Activated naive CD4-positive, alpha-beta T cell treated with anti-CD3 and anti-CD28 coated beads for 36 hours (primary cell): ENCODE data around the gene SLC10A1. TPM values are rescaled to one million over a fixed set of nuclear protein-coding genes. Genes with fewer than 3 reads are reported as not detected.

Source experiments
- CTCF ChIA-PET: fragments of 350-600 bp; sonication (Branson Sonifier 250); formaldehyde crosslinking; loops from one replicate; lab custom pipeline; 2021; ENCODE audit warnings: antibody characterized with exemption; lab: Charles Lee
- DNase-seq: peaks from one replicate; pipeline ENCODE4 v3.0.0-alpha.2; 2020
- H3K27ac Mint-ChIP-seq: one replicate; pipeline ENCODE4 v1.8.0; 2021; ENCODE audit warnings: mild to moderate bottlenecking, mixed read lengths
- H3K27me3 Mint-ChIP-seq: one replicate; pipeline ENCODE4 v1.8.0; 2021; ENCODE audit warnings: low read depth, mixed read lengths
- H3K36me3 Mint-ChIP-seq: one replicate; pipeline ENCODE4 v1.8.0; 2021; ENCODE audit warnings: low read depth, mixed read lengths
- H3K4me1 Mint-ChIP-seq: one replicate; pipeline ENCODE4 v1.8.0; 2021; ENCODE audit warnings: low read depth, mixed read lengths
- H3K4me3 Mint-ChIP-seq: one replicate; pipeline ENCODE4 v1.8.0; 2021; ENCODE audit warnings: mild to moderate bottlenecking, moderate library complexity, mixed read lengths
- H3K9me3 Mint-ChIP-seq: one replicate; pipeline ENCODE4 v1.8.0; 2021; ENCODE audit warnings: mixed read lengths
- intact Hi-C: fragments of 100-400 bp; cut with micrococcal nuclease; formaldehyde crosslinking; loops from one replicate; pipeline ENCODE4 v1.15.1; 2023
- total RNA-seq, 2 experiments: library from RNA; stranded (reverse); gene quantifications; one replicate each; pipeline ENCODE4 v1.2.3, GENCODE V29; 2021

The SLC10A1 gene
- total RNA-seq = not detected

DNA sequence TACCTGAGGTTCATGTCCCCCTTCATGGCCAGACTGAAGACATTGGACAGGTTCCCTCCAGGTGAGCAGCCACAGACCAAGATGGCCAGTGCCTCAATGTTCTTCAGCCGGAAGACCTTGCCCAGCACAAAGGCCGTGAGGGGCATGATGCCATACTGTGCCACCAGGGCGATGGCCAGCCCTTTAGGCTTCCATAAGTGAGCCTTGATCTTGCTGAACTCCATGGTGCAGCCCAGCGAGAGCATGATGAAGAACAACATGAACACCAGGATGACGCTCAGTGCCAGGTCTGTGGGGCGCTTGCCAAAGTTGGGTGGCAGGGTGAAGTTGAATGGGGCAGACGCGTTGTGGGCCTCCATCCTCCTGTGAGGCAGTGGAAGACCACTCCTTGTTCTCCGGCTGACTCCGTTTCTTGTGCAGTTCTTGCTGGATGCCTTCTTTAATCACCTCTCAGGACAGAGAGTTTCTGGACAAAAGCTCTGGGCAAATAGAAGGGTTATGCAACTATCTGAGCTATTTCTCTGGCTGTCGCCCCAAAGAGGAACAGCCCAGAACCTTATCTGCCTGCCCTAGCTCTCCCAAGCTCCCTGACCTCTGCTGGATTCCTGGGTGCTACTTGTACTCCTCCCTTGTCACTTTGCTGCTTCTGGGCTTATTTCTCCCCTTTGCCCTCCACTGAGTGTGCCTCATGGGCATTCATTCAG lies at the start of gene SLC10A1:
TSS of gene SLC10A1 (minus strand) at position 445 of the 704 bp plus-strand sequence. CDS start at position 359, 86 bp downstream.
- Mint-ChIP-seq H3K36me3 (no peaks in the 10 kb centered on the region), H3K27ac (no peak within 1 kb of the TSS), H3K4me3 (no peak within 1 kb of the TSS), H3K9me3 (no peaks in the 10 kb centered on the region), H3K4me1 (no peaks in the 10 kb centered on the region), H3K27me3 (peaks cover 2% of the 10 kb centered on the region)
- intact Hi-C loops = no loop called here
- DNase-seq = no peak
- CTCF ChIA-PET = no interaction called here

DNA sequence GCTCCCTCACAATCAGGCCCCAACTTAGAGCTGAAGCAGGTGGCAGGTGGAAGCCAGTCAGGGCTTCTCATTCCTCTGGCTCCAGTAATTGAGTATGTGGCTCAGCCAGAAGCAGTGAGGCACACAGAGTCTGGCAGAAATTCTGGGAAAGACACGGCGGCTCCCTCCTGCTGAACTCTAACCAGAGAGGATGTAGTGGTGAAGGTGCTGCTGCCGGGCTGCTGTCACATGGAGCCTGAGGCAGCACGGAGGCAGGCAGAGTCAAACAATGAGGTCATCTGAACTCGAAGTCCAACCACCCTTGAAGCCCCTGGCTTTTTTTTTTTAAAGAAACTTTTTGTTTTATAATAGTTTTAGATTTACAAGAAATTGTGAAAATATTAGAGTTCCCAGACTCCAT lies 48.7 kb upstream of the SLC10A1 start:
- Mint-ChIP-seq H3K27ac (no peak overlapping the region), H3K27me3 (peaks cover 4% of the 10 kb centered on the region), H3K9me3 (no peaks in the 10 kb centered on the region), H3K4me3 (no peak overlapping the region), H3K4me1 (no peaks in the 10 kb centered on the region), H3K36me3 (no peaks in the 10 kb centered on the region)
- CTCF ChIA-PET = no interaction called here
- intact Hi-C loops = no loop called here
- no peak for DNase-seq

DNA sequence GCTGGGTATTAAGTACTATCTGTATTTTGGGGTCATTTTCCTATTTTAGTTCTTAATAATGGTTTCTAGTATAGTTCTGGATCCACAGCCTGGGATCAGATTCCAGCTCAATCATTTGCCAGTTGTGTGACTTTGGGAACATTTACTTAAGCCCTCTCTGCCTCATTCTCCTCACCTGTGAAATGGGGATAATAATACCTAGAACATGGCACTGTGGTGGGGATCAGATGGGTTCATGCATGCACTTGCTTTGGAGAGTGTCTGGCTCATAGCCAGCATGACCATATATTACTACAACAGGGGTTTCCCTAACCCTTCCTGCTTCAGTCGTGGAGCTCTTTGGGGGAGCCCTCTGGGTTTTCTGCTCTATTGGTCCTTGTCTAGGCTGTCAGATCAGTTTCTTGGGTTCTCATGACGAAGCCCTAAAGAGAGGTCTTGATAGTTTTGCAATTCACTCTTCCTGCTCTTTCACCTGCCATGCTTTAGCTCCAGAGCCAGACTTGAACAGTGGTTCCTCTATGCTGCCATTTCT lies 48.1 kb upstream of the SLC10A1 start:
- H3K9me3 Mint-ChIP-seq = no peaks in the 10 kb centered on the region
- CTCF ChIA-PET = no interaction called here
- no peaks in the 10 kb centered on the region for H3K36me3 Mint-ChIP-seq
- peaks cover 4% of the 10 kb centered on the region for H3K27me3 Mint-ChIP-seq
- no peak for DNase-seq
- H3K27ac Mint-ChIP-seq = no peak overlapping the region
- H3K4me1 Mint-ChIP-seq = no peaks in the 10 kb centered on the region
- intact Hi-C loops = no loop called here
- H3K4me3 Mint-ChIP-seq = no peak overlapping the region

DNA sequence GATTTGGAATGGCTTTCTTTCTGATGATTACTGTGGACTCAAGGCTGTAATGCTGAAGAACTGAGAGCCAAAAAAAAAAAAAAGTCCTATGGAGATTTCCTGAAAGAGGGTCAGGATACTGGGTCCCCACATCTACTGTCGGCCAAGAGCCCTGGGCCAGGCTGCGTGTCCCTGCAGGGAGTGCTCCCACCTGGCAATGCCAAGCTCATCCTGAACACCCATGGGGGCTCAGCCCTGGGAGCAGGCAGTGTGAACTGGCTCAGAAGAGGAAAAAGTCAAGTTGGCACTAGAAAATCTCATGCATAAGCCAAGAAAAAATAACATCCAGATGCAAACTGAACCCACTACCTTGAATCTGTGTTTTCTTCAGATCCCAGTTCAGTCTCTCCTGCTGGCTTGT lies 47.1 kb upstream of the SLC10A1 start:
- Mint-ChIP-seq H3K4me3 (no peak overlapping the region), H3K27ac (no peak overlapping the region), H3K9me3 (no peaks in the 10 kb centered on the region), H3K36me3 (no peaks in the 10 kb centered on the region), H3K4me1 (no peaks in the 10 kb centered on the region), H3K27me3 (peaks cover 4% of the 10 kb centered on the region)
- no peak for DNase-seq
- intact Hi-C loops = no loop called here
- CTCF ChIA-PET = no interaction called here

DNA sequence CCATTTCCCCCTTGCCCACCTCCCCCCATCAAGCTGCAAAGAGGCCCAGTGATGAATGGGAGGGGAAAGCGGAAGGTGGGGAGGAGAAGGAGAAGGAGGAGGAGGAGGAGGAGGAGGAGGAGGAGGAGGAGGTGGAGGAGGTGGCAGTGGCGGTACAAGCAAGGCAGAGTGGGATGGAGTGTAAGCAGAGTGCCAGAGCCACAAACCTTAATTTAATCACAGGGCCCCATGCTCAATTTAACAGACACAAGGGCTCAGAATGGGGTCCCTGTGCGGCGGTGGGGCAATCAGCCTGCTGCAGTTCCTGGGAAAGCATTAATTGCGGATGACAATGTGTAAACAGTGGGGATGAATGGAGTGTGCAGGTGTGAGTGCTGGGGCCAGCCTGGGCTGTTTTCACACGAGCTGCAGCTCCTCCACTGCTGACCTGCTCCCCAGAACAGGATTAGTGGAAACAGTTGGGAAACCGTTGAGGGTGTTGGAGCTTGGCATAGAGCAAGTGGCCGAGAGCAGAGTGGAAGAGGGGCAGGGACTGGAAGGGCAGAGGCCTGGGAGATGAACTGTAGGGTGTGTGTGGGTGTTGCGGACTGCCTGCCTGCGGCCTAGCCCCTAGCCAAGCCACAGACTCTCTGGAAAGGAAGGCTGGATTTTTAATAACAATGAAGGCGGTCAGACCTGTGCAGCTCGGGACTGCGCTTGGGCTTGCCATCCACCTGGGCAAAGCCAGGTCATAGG lies 45.8 kb upstream of the SLC10A1 start:
- H3K27ac Mint-ChIP-seq = no peak overlapping the region
- CTCF ChIA-PET = interaction anchor here (0.5 kb wide), 1 partner anchor 41 kb away, joined by 3 read pairs; no protein-coding TSS in a partner anchor
- no peaks in the 10 kb centered on the region for H3K27me3 Mint-ChIP-seq
- no peak for DNase-seq
- H3K4me1 Mint-ChIP-seq = no peaks in the 10 kb centered on the region
- no peak overlapping the region for H3K4me3 Mint-ChIP-seq
- intact Hi-C loops = no loop called here
- H3K9me3 Mint-ChIP-seq = no peaks in the 10 kb centered on the region
- H3K36me3 Mint-ChIP-seq = no peaks in the 10 kb centered on the region

DNA sequence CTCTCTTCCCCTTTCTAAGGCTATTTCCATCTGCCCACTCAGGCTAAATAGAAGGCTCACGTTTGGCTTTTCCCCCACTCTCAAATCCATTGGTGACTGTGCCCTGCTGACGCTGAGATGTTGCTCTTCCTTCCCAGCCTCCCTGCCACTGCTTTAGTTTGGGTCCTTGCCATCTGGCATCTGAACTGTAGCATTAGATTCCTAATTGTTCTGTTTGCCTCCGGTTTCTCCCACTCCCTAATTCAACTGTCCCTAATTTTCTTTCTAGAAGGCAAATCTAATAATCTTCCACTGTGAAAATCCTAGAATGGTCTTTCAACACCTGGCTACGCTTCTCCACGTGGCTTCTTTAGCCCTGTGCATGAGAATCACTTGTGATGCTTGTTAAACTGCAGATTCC lies 44.6 kb upstream of the SLC10A1 start:
- Mint-ChIP-seq H3K27ac (no peak overlapping the region), H3K9me3 (no peaks in the 10 kb centered on the region), H3K4me3 (no peak overlapping the region), H3K36me3 (no peaks in the 10 kb centered on the region), H3K4me1 (no peaks in the 10 kb centered on the region), H3K27me3 (no peaks in the 10 kb centered on the region)
- CTCF ChIA-PET = no interaction called here
- no peak for DNase-seq
- intact Hi-C loops = no loop called here

DNA sequence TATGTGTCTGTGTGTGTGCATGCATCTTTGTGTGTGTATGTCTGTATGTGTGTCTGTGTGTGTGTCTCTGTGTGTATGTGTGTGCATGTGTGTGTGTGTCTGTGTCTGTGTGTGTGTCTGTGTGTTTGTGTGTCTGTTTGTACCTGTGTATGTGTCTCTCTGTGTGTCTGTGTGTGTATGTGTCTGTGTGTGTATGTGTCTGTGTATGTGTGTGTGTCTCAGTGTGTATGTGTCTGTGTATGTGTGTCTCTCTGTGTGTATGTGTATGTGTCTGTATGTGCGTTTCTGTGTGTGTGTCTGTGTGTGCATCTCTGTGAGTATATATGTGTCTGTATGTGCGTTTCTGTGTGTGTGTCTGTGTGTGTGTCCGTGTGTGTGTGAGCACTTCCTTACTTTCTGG lies 42.6 kb upstream of the SLC10A1 start:
- intact Hi-C loops = no loop called here
- CTCF ChIA-PET = interaction anchor here (0.9 kb wide), 1 partner anchor 189 kb away, joined by 4 read pairs; no protein-coding TSS in a partner anchor
- H3K36me3 Mint-ChIP-seq = no peaks in the 10 kb centered on the region
- H3K9me3 Mint-ChIP-seq = no peaks in the 10 kb centered on the region
- peaks cover 2% of the 10 kb centered on the region for H3K27me3 Mint-ChIP-seq
- DNase-seq = no peak
- no peak overlapping the region for H3K27ac Mint-ChIP-seq
- no peaks in the 10 kb centered on the region for H3K4me1 Mint-ChIP-seq
- H3K4me3 Mint-ChIP-seq = no peak overlapping the region

DNA sequence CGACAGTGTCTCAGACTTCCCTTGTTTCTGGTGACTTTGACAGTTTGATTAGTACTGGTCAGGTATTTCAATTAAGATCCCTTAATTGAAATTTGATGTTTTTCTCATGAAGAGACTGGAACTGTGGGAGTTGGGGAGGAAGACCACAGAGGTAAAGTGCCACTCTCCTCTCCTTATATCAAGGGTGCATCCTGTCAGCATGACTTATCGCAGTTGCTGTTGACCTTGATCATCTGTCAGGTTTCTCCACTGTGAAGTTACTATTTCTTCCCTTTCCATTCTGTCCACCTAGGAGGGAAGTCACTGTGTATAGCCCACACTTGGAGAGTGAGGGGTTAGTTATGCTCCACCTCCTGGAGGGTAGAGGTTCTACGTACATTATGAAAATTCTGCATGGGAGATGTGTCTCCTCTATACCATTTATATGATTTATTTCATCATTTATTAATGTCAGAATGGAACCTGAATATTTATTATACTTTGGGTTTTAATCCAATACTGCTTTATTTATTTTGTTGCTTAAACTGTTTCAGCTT lies 41.9 kb upstream of the SLC10A1 start:
- no peaks in the 10 kb centered on the region for H3K4me1 Mint-ChIP-seq
- no peak overlapping the region for H3K4me3 Mint-ChIP-seq
- no peak for DNase-seq
- no peaks in the 10 kb centered on the region for H3K9me3 Mint-ChIP-seq
- H3K36me3 Mint-ChIP-seq = no peaks in the 10 kb centered on the region
- no peak overlapping the region for H3K27ac Mint-ChIP-seq
- CTCF ChIA-PET = no interaction called here
- H3K27me3 Mint-ChIP-seq = peaks cover 2% of the 10 kb centered on the region
- intact Hi-C loops = no loop called here

DNA sequence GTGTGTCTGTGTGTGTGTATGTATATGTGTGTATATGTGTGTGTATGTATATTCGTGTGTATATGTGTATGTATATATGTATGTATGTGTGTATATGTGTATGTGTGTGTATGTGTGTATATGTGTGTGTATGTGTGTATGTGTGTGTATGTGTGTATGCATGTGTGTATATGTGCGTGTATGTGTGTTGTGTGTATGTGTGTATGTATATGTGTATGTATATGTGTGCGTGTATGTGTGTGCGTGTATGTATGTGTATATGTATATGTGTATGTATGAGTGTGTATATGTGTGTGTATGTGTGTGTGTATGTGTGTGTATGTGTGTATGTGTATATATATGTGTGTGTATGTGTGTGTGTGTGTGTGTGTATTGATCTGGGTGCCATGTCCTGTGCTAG lies 31.8 kb upstream of the SLC10A1 start:
- no peaks in the 10 kb centered on the region for H3K36me3 Mint-ChIP-seq
- intact Hi-C loops = no loop called here
- H3K27ac Mint-ChIP-seq = no peak overlapping the region
- no peak overlapping the region for H3K4me3 Mint-ChIP-seq
- DNase-seq = no peak
- CTCF ChIA-PET = no interaction called here
- H3K9me3 Mint-ChIP-seq = no peaks in the 10 kb centered on the region
- peaks cover 2% of the 10 kb centered on the region for H3K27me3 Mint-ChIP-seq
- peaks cover 4% of the 10 kb centered on the region for H3K4me1 Mint-ChIP-seq

DNA sequence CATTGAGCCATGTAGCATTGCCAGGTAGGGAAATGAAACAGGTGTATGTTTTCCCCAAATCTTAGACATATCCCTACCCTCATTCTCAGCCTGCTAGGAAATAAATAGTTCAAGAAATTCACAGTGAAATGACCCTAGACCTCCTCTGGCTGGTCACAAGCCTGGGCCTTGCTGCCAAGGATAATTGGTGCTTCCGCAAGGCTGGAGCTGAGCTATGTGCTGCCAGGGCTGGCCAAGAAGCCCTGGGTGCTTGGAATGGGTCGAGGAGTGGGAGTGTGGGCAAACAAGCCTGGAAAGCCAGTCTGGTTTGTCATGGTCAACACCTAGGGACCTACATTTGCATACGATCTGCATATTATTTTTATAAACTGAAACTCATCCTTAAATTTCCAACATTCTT lies 31.3 kb upstream of the SLC10A1 start:
- Mint-ChIP-seq H3K4me1 (peaks cover 4% of the 10 kb centered on the region), H3K27me3 (peaks cover 2% of the 10 kb centered on the region), H3K27ac (no peak overlapping the region), H3K4me3 (no peak overlapping the region), H3K36me3 (no peaks in the 10 kb centered on the region), H3K9me3 (no peaks in the 10 kb centered on the region)
- no peak for DNase-seq
- CTCF ChIA-PET = no interaction called here
- intact Hi-C loops = no loop called here

DNA sequence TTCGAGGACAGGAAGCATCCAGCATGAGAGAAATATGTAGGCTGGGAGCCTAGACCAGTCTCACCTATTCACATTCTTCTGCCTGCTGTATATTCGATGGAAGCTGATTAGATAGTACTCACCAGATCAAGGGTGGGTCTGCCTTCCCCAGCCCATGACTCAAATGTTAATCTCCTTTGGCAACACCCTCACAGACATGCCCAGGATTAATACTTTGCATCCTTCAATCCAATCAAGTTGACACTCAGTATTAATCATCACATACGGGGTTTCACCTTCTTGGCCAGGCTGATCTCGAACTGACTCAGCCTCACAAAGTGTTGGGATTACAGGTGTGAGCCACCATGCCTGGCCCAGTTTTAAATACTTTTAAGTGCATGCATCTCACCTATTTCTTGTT lies 30.5 kb upstream of the SLC10A1 start:
- Mint-ChIP-seq H3K4me3 (no peak overlapping the region), H3K27me3 (peaks cover 2% of the 10 kb centered on the region), H3K4me1 (peaks cover 4% of the 10 kb centered on the region), H3K9me3 (no peaks in the 10 kb centered on the region), H3K36me3 (no peaks in the 10 kb centered on the region), H3K27ac (no peak overlapping the region)
- CTCF ChIA-PET = no interaction called here
- intact Hi-C loops = no loop called here
- peak; percentile 57 for DNase-seq

DNA sequence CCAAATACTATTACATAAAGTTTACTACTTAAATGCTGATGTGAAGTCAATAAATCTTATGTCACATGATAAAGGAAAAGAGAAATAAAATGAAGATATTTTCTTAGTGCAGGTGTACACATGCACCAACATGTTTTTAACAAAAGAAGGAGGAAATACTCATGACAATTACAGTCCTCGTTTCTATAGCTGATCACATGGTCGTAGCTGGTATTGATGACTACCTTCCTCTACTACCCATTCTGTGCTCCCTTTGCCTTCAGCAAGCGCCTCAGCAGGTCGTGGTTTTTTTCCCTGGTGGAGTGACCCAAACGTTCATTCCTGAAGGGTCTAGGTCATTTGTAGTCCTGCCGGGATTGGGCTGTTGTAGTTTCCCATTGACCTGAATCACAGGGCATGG lies 25.4 kb upstream of the SLC10A1 start:
- CTCF ChIA-PET = no interaction called here

More for the DNA sequence above, 25.4 kb upstream of the SLC10A1 start:
- Mint-ChIP-seq H3K9me3 (no peaks in the 10 kb centered on the region), H3K4me1 (peaks cover 2% of the 10 kb centered on the region), H3K36me3 (no peaks in the 10 kb centered on the region), H3K27me3 (peaks cover 3% of the 10 kb centered on the region), H3K4me3 (no peak overlapping the region), H3K27ac (no peak overlapping the region)
- intact Hi-C loops = loop anchor here (5.0 kb wide), 1 partner anchor 220 kb away; no protein-coding TSS in a partner anchor
- DNase-seq = no peak
